NCI-H82 treated with DMSO at 0.1 percent for 48 hours (cell line): ENCODE results near the gene GTSE1.
"Not testable (repeated sequence)": the region's sequence is repeated elsewhere in the genome, so short reads cannot be mapped to it uniquely, and the experiment has no call there.

Experiments
- DNase-seq: peaks from one replicate; lab custom pipeline; 2025; ENCODE audit not compliant: unreplicated experiment; lab: John Stamatoyannopoulos, UW

Gene GTSE1

GRCh38 chr22:46293577-46294260 is 3.0 kb upstream of the GTSE1 start:
- DNase-seq, result no peak

DNA sequence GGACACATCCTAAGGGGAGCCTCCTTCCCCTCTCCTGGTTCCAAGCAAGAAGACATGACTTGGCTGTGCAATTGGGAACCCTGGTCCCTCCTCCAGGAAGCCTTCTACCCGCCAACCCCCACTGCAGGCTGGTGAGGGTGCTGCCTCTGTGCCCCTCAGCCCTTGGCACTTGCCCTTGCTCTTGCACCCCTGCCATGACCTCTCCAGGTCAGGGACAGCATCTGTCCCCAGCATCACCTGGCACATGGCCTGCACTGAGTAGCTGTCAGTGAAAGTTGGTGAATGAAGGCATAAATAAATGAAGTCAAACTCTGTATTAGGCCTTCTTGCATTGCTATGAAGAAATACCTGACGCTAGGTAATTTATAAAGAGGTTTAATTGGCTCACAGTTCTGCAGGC is 1.9 kb upstream of the GTSE1 start:
- DNase-seq, result no peak

DNA sequence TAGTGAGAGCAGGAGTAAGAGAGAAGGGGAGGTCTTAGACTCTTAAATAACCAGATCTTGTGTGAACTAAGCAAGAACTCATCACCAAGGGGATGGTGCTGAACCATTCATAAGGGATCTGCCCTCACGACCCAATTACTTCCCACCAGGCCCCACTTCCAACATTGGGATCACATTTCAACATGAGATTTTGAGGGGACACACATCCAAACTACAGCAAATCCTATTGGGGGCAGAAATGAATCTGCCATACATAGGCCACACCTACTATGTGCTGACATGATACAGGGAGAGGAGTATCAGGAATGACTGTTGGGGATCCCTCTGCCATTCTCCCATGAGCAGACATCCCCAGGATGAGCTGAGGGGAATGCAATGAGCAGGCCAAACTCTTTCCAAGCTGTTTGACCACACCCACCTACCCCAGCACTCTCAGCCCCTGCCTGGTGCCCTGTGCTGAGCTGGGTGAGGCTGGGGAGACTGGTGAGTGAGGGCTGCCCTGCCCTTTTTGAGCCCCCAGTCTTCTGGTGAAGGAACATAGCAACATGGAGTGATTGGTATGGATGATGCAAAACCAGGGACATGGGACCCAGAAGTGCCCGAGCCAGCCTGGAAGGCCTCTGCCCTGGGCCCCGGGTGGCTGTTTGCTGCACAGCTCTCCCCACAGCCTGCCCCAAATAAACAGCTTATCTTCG is 1.2 kb upstream of the GTSE1 start:
- DNase-seq, result no peak

- no peak for DNase-seq
These were observed 612 bp downstream of the GTSE1 start for GRCh38 chr22:46297151-46297812.

DNA sequence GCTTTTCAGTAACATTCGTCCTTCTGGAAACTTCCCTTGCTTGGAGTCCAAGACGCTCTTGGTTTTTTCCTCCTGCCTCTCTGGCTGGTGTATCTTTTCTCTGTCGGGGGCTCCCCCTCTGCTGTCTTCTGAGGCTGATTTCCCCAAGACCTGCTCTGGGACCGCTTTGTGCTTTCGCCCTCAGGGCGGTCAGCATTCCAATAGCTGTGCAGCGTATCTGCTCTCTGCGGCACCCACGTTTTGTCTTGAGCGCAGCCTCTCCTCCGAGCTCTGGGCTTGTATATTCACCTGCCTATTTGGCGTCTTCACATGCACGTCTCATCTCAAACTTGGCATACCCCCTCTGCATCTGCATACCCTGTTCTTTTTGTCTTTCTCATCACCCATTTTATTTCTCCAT is 2.4 kb downstream of the GTSE1 start:
- DNase-seq, result no peak

GRCh38 chr22:46300491-46300890 is 3.8 kb downstream of the GTSE1 start:
- DNase-seq, result no peak

GRCh38 chr22:46303347-46303965 is 6.8 kb downstream of the GTSE1 start:
- no peak for DNase-seq

DNA sequence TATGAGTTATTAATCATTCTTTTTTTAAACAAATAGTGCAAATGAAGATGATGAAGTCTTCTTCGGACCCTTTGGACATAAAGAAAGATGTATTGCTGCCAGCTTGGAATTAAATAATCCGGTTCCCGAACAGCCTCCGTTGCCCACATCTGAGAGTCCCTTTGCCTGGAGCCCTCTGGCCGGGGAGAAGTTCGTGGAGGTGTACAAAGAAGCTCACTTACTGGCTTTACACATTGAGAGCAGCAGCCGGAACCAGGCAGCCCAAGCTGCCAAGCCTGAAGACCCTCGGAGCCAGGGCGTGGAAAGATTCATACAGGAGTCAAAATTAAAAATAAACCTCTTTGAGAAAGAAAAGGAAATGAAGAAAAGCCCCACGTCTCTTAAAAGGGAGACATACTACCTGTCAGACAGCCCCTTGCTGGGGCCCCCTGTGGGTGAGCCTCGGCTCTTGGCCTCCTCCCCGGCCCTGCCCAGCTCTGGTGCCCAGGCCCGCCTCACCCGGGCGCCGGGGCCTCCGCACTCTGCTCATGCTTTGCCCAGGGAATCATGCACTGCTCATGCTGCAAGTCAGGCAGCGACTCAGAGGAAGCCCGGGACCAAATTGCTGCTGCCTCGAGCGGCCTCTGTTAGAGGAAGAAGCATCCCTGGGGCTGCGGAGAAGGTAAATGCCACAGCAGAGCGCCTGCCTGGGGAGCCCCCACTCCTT is 11.8 kb downstream of the GTSE1 start:
- no peak for DNase-seq

DNA sequence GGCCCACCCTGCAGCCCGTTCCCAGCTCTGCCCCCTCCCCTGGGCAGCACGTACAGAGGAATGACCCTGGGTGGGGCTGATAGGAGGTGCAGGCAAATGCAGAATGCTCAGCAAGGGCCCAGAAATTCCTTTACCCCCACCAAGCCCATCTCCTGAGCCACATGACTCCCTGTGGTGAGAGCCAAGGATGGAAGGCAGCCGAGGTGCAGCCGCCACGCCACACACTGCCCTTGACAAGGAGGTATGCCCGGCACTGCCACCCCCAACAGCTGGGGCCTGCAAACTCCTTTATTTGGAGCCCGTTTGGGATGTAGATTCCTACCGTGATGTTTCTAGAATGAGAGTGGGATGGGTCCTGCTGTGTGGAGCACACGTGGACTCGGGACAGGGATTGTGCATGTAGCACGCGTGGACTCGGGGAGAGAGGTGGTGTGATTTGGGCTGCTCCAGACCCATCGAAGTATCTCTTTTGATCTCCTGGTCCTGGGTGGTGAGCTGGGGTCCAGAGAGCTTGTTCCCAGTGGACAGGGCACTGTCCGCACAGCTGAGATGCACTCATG is 12.9 kb downstream of the GTSE1 start:
- no peak for DNase-seq

- DNase-seq, result no peak
These were observed 15.4 kb downstream of the GTSE1 start for GRCh38 chr22:46312056-46312455.

- not testable (repeated sequence) for DNase-seq
These were observed 16.2 kb downstream of the GTSE1 start for GRCh38 chr22:46312848-46313247.

DNA sequence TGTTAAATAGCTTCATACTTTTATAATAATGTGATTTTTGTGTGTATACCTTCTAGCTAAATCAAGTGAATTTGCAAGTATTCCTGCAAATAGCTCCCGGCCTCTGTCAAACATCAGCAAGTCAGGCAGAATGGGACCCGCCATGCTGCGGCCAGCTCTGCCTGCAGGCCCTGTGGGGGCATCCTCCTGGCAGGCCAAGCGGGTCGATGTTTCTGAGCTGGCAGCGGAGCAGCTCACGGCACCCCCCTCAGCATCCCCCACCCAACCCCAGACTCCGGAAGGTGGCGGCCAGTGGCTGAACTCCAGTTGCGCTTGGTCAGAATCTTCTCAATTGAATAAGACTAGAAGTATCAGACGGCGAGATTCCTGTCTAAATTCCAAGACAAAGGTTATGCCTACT is 19.3 kb downstream of the GTSE1 start:
- DNase-seq, result no peak

DNA sequence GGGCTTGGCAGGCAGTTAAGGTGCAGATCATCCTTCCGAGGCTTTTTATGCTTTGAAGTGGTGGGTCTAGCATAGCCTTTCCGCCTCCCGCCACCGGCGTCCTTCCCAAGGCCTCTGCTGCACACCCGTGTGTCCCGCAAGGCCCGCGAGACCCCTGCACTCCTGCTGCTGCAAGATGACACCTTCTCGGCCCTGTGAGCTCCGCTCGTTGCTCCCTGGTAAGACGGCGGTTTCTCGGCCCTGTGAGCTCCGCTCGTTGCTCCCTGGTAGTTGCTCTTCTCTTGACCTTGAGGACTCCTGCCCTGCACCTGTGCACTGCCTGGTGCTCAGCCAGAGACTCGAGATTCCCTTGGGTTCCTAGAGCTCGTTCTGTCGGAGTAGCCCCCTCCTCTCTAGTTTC is 21.0 kb downstream of the GTSE1 start:
- no peak for DNase-seq

DNA sequence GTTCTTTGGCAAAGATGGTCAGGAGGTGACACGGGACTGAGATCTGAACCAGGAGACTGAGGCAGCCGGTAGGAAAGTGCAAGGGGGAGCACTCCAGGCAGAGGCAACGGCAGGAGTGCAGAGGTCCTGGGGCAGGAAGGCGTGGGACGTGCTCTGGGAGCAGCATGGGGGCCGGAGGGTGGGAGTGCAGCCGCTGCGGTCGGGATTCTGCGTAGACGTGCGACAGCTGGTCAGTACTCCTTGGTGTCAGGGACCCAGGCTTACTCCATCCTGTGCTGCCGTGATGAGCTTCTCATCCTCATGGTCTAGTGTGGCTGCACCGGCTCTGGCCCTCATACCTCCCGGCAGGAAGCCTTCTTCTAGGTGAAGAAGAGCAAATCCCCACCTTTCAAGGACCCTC is 21.9 kb downstream of the GTSE1 start:
- DNase-seq, result no peak

DNA sequence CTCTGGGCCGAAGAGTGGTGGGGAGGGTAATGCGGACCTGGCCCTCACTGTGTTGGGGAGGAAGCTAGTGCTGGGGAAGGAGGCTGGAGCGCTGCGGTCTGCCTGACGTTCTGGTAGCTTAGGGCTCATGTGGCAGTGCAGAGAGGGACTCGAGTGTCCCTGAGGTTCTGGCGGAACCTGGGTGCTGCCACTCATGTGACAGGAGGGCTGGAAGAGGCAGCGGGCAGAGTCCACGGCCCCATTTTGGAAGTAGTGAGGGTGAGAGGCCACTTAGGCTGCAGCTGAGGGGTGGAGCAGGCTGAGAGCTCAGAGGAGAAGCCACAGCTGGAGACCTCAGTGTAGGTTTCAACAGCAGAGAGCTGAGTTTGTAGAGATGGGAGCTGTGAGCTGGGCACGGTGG is 22.6 kb downstream of the GTSE1 start:
- DNase-seq, result no peak

GRCh38 chr22:46320166-46320710 is 23.6 kb downstream of the GTSE1 start:
- no peak for DNase-seq

- no peak for DNase-seq
These were observed 24.2 kb downstream of the GTSE1 start for GRCh38 chr22:46320716-46321386.

- no peak for DNase-seq
These were observed 26.0 kb downstream of the GTSE1 start for GRCh38 chr22:46322711-46323110.

DNA sequence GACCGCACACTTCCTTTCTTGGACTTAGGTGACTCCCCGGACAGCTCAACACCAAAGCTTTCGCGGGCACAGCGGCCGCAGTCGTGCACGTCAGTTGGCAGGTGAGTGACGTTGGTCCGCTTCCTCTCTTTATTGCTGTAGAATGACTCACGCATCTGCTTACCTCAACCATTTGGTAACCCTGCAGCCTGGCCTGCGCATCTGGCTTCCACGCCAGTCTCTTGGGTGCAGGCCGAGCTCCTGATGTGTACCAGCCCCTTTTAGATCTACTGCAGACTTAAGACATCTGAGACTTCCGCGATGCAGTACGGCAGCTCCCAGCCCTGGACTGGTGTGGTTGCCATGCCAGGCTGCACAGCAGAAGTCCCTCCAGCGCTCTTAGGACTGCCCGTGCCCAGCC is 26.5 kb downstream of the GTSE1 start:
- no peak for DNase-seq

GRCh38 chr22:46326066-46326680 is 29.5 kb downstream of the GTSE1 start:
- DNase-seq, result no peak
